AG04450 (cell line): ENCODE measurements around the gene STARD13. TPM values are rescaled to one million over a fixed set of nuclear protein-coding genes. Genes with fewer than 3 reads are reported as not detected.
"Not testable (repeated sequence)": the region's sequence is repeated elsewhere in the genome, so short reads cannot be mapped to it uniquely, and the experiment has no call there.

ENCODE experiments used
- CTCF ChIA-PET: fragments of 300-600, 350-600 bp; formaldehyde crosslinking; extraction: SDS; loops from one replicate; lab custom pipeline; 2022; ENCODE audit warnings: antibody characterized with exemption, inconsistent platforms; lab: Charles Lee
- POLR2A ChIA-PET: fragments of 350-600 bp; formaldehyde crosslinking; extraction: SDS; loops from one replicate; lab custom pipeline; 2021; ENCODE audit warnings: antibody characterized with exemption, inconsistent platforms; lab: Yijun Ruan, JAX
- DNase-seq: peaks from one replicate; pipeline ENCODE4 v3.0.0-alpha.2; 2011; ENCODE audit warnings: low read depth, low spot score
- H3K27ac ChIP-seq: one replicate; pipeline ENCODE4 v1.5.1; 2012; ENCODE audit warnings: low read depth, low read length, control low read depth
- H3K27me3 ChIP-seq: one replicate; pipeline ENCODE4 v1.6.0; 2012; ENCODE audit warnings: low read length; ENCODE audit not compliant: control insufficient read depth, insufficient read depth
- H3K4me3 ChIP-seq: 2 replicates; pipeline ENCODE4 v1.5.1; 2011; ENCODE audit warnings: mild to moderate bottlenecking, low read depth, low read length, control low read depth
- H3K9me3 ChIP-seq: 2 replicates; pipeline ENCODE4 v1.5.1; 2012; ENCODE audit warnings: low read length; ENCODE audit not compliant: control insufficient read depth, insufficient read depth
- polyA plus RNA-seq: library from polyadenylated mRNA; depleted of rRNA; stranded (reverse); fragments of >200 nt; gene quantifications from 2 replicates; pipeline ENCODE4 v1.2.3, GENCODE V29; 2011
- TF ChIP-seq, protein P1 (sequence below): IDR thresholded peaks from 2 replicates; pipeline ENCODE4 v1.5.1; 2011; ENCODE audit warnings: low read depth, low read length, control low read depth, inconsistent platforms

The STARD13 gene
- polyA plus RNA-seq, 1 experiment: 27.7 TPM

DNA sequence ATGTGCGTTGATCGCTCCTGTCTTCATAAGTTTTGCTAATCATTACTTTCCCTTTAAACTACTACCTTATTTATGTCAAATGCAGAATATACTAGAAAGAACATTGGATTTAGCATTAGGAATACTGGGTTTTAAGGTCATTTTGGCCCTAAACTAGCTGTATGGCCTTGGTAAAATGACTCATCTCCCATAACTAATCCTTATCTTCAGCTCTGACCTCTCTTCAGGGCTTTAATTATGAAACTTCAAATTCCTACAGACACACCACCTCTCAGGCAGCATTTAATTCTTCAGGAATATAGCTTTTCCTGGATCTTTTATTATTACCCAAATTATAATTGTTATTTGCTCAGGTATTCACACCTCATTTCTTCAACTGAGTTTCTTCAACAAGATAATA lies 121.2 kb downstream of the STARD13 start:
- Histone ChIP-seq H3K9me3 (peaks cover 8% of the 10 kb centered on the region; the same call in 1 of the 2 replicates), H3K27me3 (no peaks in the 10 kb centered on the region), H3K27ac (no peak overlapping the region), H3K4me3 (no peak overlapping the region)
- DNase-seq: no peak
- TF ChIP-seq, protein P1, sequence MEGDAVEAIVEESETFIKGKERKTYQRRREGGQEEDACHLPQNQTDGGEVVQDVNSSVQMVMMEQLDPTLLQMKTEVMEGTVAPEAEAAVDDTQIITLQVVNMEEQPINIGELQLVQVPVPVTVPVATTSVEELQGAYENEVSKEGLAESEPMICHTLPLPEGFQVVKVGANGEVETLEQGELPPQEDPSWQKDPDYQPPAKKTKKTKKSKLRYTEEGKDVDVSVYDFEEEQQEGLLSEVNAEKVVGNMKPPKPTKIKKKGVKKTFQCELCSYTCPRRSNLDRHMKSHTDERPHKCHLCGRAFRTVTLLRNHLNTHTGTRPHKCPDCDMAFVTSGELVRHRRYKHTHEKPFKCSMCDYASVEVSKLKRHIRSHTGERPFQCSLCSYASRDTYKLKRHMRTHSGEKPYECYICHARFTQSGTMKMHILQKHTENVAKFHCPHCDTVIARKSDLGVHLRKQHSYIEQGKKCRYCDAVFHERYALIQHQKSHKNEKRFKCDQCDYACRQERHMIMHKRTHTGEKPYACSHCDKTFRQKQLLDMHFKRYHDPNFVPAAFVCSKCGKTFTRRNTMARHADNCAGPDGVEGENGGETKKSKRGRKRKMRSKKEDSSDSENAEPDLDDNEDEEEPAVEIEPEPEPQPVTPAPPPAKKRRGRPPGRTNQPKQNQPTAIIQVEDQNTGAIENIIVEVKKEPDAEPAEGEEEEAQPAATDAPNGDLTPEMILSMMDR: no peak
- ChIA-PET POLR2A (interaction anchor here (0.5 kb wide), 1 partner anchor 9 kb away, joined by 5 read pairs; no protein-coding TSS in a partner anchor), CTCF (interaction anchor here (1.2 kb wide), 1 partner anchor 379 kb away, joined by 3 read pairs; no protein-coding TSS in a partner anchor)

DNA sequence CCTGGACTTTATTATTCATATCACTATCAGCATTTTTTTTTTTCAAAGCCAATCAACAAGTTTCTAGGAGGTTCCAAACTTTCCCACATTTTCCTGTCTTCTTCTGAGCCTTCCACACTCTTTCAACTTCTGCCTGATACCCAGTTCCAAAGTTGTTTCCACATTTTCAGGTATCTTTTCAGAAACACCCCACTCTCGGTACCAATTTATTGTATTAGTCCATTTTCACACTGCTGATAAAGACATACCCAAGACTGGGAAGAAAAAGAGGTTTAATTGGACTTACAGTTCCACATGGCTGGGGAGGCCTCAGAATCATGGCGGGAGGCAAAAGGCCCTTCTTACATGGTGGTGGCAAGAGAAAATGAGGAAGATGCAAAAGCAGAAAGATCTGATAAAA lies 122.8 kb downstream of the STARD13 start:
- DNase-seq, POLR2A ChIA-PET, H3K9me3 ChIP-seq, H3K27me3 ChIP-seq, H3K27ac ChIP-seq, H3K4me3 ChIP-seq, CTCF ChIA-PET: not testable (repeated sequence)

DNA sequence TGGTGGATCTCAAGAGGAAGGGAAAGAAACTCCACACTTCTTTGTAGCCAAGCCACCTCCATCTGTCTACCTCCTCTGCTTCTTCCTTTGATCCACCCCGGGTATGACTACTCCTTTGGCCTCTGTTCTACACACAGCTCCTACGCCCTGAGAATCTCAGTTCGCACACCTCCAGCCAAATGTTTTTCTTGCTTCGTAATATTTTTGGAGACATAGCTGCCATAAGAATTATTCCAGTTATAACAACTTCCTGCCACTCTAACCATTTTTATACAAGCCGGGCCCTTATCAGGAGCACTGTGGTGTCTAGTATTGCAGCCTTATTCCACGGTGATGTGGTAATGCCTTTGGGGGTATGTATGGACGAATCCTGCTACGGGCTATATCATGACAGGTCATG lies 126.7 kb downstream of the STARD13 start:
- Histone ChIP-seq H3K4me3 (no peak overlapping the region), H3K27me3 (no peaks in the 10 kb centered on the region), H3K9me3 (peaks cover 8% of the 10 kb centered on the region; the same call in 1 of the 2 replicates), H3K27ac (no peak overlapping the region)
- no peak for DNase-seq
- POLR2A ChIA-PET: no interaction called here
- CTCF ChIA-PET: interaction anchor here (0.9 kb wide), 1 partner anchor 11 kb away, joined by 3 read pairs; no protein-coding TSS in a partner anchor
- TF ChIP-seq, protein P1: no peak

DNA sequence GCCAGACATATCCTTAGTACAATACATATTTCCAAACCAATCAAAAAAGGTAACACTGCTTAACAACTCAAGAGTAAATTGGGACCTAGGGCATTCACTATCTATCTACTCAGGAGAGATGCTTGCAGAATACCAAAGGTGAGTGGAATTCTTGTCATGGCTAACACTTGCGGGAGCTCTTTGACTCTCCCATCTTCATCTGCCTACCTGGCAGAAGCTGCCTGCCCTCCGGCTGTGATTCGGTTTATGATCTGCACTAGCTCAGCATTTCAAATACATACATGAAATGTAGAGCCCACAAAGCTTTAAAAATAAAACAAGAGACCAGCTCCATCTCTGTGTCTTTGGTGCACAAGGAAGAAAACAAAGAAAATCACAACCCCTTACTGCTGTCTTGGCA lies 127.3 kb downstream of the STARD13 start:
- no peak for DNase-seq
- TF ChIP-seq, protein P1: no peak
- Histone ChIP-seq H3K9me3 (peaks cover 7% of the 10 kb centered on the region; the same call in 1 of the 2 replicates), H3K4me3 (no peak overlapping the region), H3K27ac (no peak overlapping the region), H3K27me3 (no peaks in the 10 kb centered on the region)
- ChIA-PET CTCF (interaction anchor here (0.9 kb wide), 1 partner anchor 11 kb away, joined by 3 read pairs; no protein-coding TSS in a partner anchor), POLR2A (no interaction called here)

DNA sequence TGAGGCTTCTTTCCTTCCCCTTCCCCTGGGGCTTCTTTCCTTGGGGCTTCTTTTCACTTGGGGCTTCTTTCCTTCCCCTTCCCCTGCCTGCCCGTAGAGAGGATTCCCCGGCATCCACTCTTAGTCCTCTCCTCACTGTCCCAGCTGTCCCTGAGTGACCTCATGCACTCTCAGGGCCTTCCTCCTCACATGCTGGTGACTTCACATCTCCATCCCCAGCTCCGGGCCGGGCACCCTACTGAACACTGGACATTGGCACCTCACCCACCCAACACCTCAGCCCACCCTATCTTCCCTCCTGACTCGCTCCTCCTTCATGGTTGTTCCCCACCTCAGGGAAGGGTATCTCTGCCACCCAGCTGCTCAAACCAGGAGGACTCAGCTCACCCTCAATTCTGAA lies 130.6 kb downstream of the STARD13 start:
- Histone ChIP-seq H3K9me3 (no peaks in the 10 kb centered on the region), H3K4me3 (no peak overlapping the region), H3K27ac (peak overlapping the region; percentile 33), H3K27me3 (no peaks in the 10 kb centered on the region)
- DNase-seq: no peak
- ChIA-PET CTCF (no interaction called here), POLR2A (interaction anchor here (0.7 kb wide), 1 partner anchor 9 kb away, joined by 5 read pairs; no protein-coding TSS in a partner anchor)
- TF ChIP-seq, protein P1: no peak
